Mucosa of gallbladder (tissue), 1 donor: ENCODE measurements around the gene PIEZO2. TPM values are rescaled to one million over a fixed set of nuclear protein-coding genes. Genes with fewer than 3 reads are reported as not detected.
"Not testable (repeated sequence)": the region's sequence is repeated elsewhere in the genome, so short reads cannot be mapped to it uniquely, and the experiment has no call there.

Experiments used
- DNase-seq: peaks from one replicate; pipeline ENCODE4 v3.0.0-alpha.2; 2020; ENCODE audit warnings: low spot score
- total RNA-seq: library from RNA; stranded (reverse); gene quantifications from one replicate; pipeline ENCODE4 v1.2.1, GENCODE V29; 2021
- donor health status: DM: no; HTN: no; CAD: no.

Gene PIEZO2
- total RNA-seq, 1 donor from 2014 or later, result 1.5 TPM

- no peak for DNase-seq
These were observed 172.3 kb downstream of the PIEZO2 start for GRCh38 chr18:10977042-10977441.

GRCh38 chr18:10973567-10974203 lies 175.7 kb downstream of the PIEZO2 start:
- no peak for DNase-seq

GRCh38 chr18:10971717-10972116 lies 177.7 kb downstream of the PIEZO2 start:
- DNase-seq, result no peak

GRCh38 chr18:10965119-10965518 lies 184.2 kb downstream of the PIEZO2 start:
- DNase-seq, result no peak

GRCh38 chr18:10953672-10954071 lies 195.7 kb downstream of the PIEZO2 start:
- no peak for DNase-seq

GRCh38 chr18:10951631-10952544 lies 197.5 kb downstream of the PIEZO2 start:
- no peak for DNase-seq

- no peak for DNase-seq
These were observed 198.3 kb downstream of the PIEZO2 start for GRCh38 chr18:10950876-10951630.

- DNase-seq, result no peak
These were observed 199.1 kb downstream of the PIEZO2 start for GRCh38 chr18:10950080-10950875.

- no peak for DNase-seq
These were observed 199.7 kb downstream of the PIEZO2 start for GRCh38 chr18:10949655-10950054.

- no peak for DNase-seq
These were observed 200.9 kb downstream of the PIEZO2 start for GRCh38 chr18:10948421-10948820.

- DNase-seq, result no peak
These were observed 203.3 kb downstream of the PIEZO2 start for GRCh38 chr18:10946058-10946457.

GRCh38 chr18:10942998-10943397 lies 206.4 kb downstream of the PIEZO2 start:
- no peak for DNase-seq

GRCh38 chr18:10939822-10940221 lies 209.5 kb downstream of the PIEZO2 start:
- DNase-seq, result no peak

GRCh38 chr18:10937743-10938640 lies 211.4 kb downstream of the PIEZO2 start:
- no peak for DNase-seq

GRCh38 chr18:10936176-10937053 lies 213.0 kb downstream of the PIEZO2 start:
- DNase-seq, result no peak

- no peak for DNase-seq
These were observed 213.8 kb downstream of the PIEZO2 start for GRCh38 chr18:10935588-10935987.

GRCh38 chr18:10933648-10934047 lies 215.7 kb downstream of the PIEZO2 start:
- not testable (repeated sequence) for DNase-seq

GRCh38 chr18:10930076-10930475 lies 219.3 kb downstream of the PIEZO2 start:
- no peak for DNase-seq

- no peak for DNase-seq
These were observed 220.5 kb downstream of the PIEZO2 start for GRCh38 chr18:10928772-10929373.
